ENCODE data around the gene VAV1.
"Not testable (repeated sequence)": the region's sequence is repeated elsewhere in the genome, so short reads cannot be mapped to it uniquely, and the experiment has no call there.

The VAV1 gene

DNA sequence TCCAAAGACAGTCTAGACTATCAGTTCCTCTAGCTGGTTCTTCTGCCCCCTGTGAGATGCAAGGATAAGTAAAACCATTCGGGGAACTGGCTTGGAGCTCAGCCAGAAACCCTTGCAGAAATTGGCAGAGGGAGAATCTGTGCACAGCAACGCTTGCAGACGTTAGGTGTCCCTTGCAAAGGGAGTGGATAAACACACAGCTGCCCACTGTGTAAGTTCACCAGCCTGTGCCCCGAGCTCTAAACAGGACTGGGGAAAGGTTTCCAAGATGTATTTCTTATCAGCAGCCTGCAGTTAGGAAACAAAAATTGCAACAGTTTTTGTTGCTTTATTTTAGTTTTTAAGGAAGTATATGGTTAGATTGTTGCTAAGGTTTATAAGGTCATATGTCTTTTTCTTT, 95.8 kb downstream of the VAV1 start:
- TF ChIP-seq, protein P1, sequence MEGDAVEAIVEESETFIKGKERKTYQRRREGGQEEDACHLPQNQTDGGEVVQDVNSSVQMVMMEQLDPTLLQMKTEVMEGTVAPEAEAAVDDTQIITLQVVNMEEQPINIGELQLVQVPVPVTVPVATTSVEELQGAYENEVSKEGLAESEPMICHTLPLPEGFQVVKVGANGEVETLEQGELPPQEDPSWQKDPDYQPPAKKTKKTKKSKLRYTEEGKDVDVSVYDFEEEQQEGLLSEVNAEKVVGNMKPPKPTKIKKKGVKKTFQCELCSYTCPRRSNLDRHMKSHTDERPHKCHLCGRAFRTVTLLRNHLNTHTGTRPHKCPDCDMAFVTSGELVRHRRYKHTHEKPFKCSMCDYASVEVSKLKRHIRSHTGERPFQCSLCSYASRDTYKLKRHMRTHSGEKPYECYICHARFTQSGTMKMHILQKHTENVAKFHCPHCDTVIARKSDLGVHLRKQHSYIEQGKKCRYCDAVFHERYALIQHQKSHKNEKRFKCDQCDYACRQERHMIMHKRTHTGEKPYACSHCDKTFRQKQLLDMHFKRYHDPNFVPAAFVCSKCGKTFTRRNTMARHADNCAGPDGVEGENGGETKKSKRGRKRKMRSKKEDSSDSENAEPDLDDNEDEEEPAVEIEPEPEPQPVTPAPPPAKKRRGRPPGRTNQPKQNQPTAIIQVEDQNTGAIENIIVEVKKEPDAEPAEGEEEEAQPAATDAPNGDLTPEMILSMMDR (conservative IDR thresholded peaks at IDR 0.05; ENCODE audit: low read depth, low read length), result no peak
- no peak overlapping the region for H3K4me3 ChIP-seq (ENCODE audit: low read length)
- DNase-seq (ENCODE audit: low read depth), result no peak

DNA sequence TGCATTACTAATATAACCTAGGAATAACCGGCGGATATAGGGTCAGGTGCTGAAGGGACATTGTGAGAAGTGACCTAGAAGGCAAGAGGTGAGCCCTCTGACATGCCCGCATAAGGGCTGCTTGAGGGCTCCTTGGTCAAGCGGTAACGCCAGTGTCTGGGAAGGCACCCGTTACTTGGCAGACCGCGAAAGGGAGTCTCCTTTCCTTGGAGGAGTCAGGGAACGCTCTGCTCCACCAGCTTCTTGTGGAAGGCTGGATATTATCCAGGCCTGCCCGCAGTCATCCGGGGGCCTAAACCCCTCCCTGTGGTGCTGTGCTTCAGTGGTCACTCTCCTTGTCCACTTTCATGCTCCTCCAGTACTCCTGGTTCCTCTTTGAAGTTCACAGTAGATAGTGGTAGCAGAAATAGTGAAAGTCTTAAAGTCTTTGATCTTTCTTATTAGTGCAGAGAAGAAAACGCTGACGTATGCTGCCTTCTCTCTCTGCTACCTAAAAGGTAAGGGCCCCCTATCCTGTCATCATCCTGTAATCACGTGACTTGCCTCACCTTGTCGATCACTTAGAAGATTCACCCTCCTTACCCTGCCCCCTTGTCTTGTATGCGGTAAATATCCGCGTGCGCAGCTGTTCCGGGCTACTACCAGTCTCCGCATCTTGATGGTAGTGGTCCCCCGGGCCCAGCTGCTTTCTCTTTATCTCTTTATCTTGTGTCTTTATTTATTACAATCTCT, 96.8 kb downstream of the VAV1 start:
- DNase-seq (ENCODE audit: low read depth); H3K4me3 ChIP-seq (ENCODE audit: low read length): not testable (repeated sequence)

DNA sequence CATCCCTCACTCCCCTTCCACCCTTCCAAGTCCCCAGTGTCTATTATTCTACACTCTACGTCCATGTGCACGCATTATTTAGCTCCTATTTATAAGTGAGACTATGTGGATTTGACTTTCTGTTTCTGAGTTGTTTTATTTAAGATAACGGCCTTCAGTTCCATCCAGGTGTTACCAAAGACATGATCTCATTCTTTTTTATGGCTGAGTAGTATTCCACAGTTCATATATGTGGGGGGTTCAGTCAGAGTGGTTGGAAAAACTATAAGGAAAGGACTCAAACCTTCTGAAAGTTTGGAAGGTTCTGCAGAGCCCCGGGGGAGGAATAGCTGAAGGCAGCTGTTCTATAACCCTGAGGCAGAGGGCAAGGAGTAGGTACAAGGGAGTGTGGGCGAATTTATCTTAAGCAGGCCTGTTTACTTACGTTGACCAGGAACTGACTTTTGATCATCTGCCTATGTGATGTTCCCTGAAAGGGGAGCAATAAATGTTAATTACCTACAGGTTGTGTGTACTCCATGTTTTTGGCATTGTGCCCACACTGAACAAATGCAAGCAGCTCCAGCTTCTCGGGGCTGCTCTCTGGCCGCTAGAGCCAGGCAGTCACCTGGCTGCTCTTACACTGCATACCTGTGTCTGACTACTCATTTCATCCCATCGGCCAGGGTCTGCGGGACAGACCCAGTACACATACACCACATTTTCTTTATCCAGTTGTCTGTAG, 101.4 kb downstream of the VAV1 start:
- DNase-seq (ENCODE audit: low read depth), result no peak
- TF ChIP-seq, protein P1 (conservative IDR thresholded peaks at IDR 0.05; ENCODE audit: low read depth, low read length), result no peak
- no peak overlapping the region for H3K4me3 ChIP-seq (ENCODE audit: low read length)

DNA sequence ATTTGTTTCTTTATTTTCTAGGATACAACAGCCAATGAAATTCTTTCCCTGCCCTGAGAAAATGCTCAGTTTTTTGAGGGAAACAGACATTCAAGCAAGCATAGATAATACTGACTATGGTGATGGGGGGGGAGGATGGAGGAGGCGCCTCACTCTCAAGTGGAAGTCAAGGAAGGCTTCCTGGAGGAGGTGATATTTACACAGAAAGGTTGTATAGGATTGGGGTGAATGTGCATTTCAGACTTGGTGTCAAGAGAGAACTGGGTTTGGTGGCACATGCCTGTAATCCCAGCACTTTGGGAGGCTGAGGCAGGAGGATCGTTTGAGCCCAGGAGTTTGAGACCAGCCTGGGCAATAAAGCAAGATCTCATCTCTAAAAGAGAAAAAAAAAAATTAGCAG, 102.7 kb downstream of the VAV1 start:
- DNase-seq (ENCODE audit: low read depth), result no peak
- no peak overlapping the region for H3K4me3 ChIP-seq (ENCODE audit: low read length)
- TF ChIP-seq, protein P1 (conservative IDR thresholded peaks at IDR 0.05; ENCODE audit: low read depth, low read length), result no peak

DNA sequence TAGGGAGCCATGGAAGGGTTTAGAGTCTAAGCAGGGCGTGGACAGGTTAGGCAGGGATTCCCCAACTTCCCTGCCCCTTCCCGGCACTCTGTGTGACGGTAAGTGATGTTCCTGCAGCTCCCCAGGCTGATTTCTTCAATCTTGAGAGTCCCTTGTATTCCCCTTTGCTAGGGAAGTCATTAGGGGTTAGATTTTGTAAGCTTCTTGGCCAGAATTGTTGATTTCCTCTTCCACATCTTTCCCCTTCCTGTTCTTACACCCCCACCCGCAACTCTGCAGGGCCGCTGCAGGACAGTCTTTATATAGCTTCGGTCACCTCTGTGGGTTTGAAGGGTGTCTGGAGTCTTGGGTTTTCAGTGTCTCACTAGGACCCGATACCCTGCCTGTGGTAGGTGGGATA, 104.2 kb downstream of the VAV1 start:
- H3K4me3 ChIP-seq (ENCODE audit: low read length), result no peak overlapping the region
- TF ChIP-seq, protein P1 (conservative IDR thresholded peaks at IDR 0.05; ENCODE audit: low read depth, low read length), result no peak
- no peak for DNase-seq (ENCODE audit: low read depth)

DNA sequence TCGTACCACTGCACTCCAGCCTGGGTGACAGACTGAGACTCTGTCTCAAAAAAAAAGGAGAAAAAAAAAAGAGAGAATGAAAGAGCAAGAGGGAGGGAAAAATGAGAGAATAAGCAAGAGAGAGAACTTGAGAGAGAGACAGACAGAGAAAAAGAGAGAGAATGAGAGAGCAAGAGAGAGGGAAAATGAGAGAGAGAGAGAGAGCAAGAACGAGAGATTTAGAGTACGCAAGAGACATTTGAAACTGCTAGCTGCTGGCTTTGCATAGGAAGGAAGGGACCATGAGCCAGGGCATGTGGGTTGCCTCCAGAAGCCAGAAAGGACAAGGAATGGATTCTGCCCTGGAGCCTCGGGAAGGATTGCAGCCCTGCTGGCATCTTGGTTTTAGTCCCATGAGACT, 105.3 kb downstream of the VAV1 start:
- no peak for DNase-seq (ENCODE audit: low read depth)
- H3K4me3 ChIP-seq (ENCODE audit: low read length), result no peak overlapping the region
- TF ChIP-seq, protein P1 (conservative IDR thresholded peaks at IDR 0.05; ENCODE audit: low read depth, low read length), result no peak

DNA sequence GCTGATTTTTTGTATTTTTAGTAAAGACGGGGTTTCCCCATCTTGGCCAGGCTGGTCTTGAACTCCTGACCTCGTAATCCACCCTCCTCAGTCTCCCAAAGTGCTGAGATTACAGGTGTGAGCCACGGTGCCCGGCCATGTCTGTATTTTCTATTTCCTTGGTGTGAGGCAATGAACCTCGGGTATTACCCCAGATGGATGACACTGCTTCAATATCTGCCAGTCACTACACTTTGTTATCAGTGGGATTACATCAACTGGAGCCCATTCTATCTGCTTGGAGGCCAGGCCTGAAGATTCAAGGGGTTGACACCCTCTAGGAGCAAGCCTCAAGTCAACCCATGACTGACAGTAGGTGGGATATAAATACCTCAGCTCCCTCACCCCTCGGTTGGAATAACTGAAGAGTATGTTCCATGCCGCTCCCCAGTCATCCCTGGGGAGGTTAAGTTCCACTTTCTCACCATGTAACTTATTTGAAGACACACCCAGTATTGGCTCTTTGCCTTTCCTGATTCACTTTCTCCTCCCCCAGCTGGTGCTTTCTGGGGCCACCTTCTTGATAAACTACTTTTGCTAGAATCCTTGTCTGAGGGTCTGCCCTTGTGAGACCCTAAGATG, 113.9 kb downstream of the VAV1 start:
- TF ChIP-seq, protein P1 (conservative IDR thresholded peaks at IDR 0.05; ENCODE audit: low read depth, low read length), result no peak
- DNase-seq (ENCODE audit: low read depth), result no peak
- no peak overlapping the region for H3K4me3 ChIP-seq (ENCODE audit: low read length)
